ENCODE results near the gene PNLIPRP1.

PNLIPRP1 gene

GRCh38 chr10:116613471-116613870, 22.7 kb downstream of the PNLIPRP1 start:
- ChIA-PET POLR2A (no interaction called here), CTCF (interaction anchor here (0.7 kb wide), 3 partner anchors 69 to 173 kb away, joined by 3 to 5 read pairs (median 4); no protein-coding TSS in a partner anchor)
- TF ChIP-seq LEF1 (IDR thresholded peaks at IDR 0.05; ENCODE audit: borderline replicate concordance) (no peak), ELF4 (IDR thresholded peaks at IDR 0.05) (no peak), PKNOX1 (IDR thresholded peaks at IDR 0.05) (no peak), L3MBTL2 (conservative IDR thresholded peaks at IDR 0.05) (no peak), TARDBP (IDR thresholded peaks at IDR 0.05) (no peak), NFRKB (IDR thresholded peaks at IDR 0.05) (no peak), ZNF384 (IDR thresholded peaks at IDR 0.05) (no peak)
- DNase-seq (ENCODE audit: extremely low spot score), result no peak

- no peak for TF ChIP-seq ELF4 (IDR thresholded peaks at IDR 0.05)
- TF ChIP-seq PKNOX1 (IDR thresholded peaks at IDR 0.05), result no peak
- no peak for TF ChIP-seq CTBP1 (IDR thresholded peaks at IDR 0.05; ENCODE audit: borderline replicate concordance)
- no peak for TF ChIP-seq FOXM1 (IDR thresholded peaks at IDR 0.05; ENCODE audit: borderline replicate concordance)
- no peak for TF ChIP-seq L3MBTL2 (conservative IDR thresholded peaks at IDR 0.05)
- no peak for TF ChIP-seq BHLHE40 (IDR thresholded peaks at IDR 0.05; ENCODE audit: borderline replicate concordance)
- no peak for TF ChIP-seq SUZ12 (IDR thresholded peaks at IDR 0.05)
- no peak for TF ChIP-seq LEF1 (IDR thresholded peaks at IDR 0.05; ENCODE audit: borderline replicate concordance)
- TF ChIP-seq FOXK2 (IDR thresholded peaks at IDR 0.05), result no peak
- TF ChIP-seq ZNF384 (IDR thresholded peaks at IDR 0.05), result no peak
- no peak for TF ChIP-seq HDGF (IDR thresholded peaks at IDR 0.05; ENCODE audit: borderline replicate concordance)
- no peak for TF ChIP-seq SP1 (IDR thresholded peaks at IDR 0.05)
- DNase-seq (ENCODE audit: extremely low spot score), result no peak
- POLR2A ChIA-PET, result no interaction called here
- CTCF ChIA-PET, result no interaction called here
These were observed 24.0 kb downstream of the PNLIPRP1 start for GRCh38 chr10:116614796-116615195.

GRCh38 chr10:116615199-116615776, 24.5 kb downstream of the PNLIPRP1 start:
- CTCF ChIA-PET, result no interaction called here
- TF ChIP-seq ELF4 (IDR thresholded peaks at IDR 0.05) (no peak), L3MBTL2 (conservative IDR thresholded peaks at IDR 0.05) (no peak), TARDBP (IDR thresholded peaks at IDR 0.05) (no peak), FOXK2 (IDR thresholded peaks at IDR 0.05) (no peak), NFRKB (IDR thresholded peaks at IDR 0.05) (no peak), PKNOX1 (IDR thresholded peaks at IDR 0.05) (no peak), ARNT (IDR thresholded peaks at IDR 0.05) (no peak), FOXM1 (IDR thresholded peaks at IDR 0.05; ENCODE audit: borderline replicate concordance) (no peak), SP1 (IDR thresholded peaks at IDR 0.05) (no peak), CTBP1 (IDR thresholded peaks at IDR 0.05; ENCODE audit: borderline replicate concordance) (no peak), ZNF384 (IDR thresholded peaks at IDR 0.05) (no peak), FOXA1 (IDR thresholded peaks at IDR 0.05) (no peak), BHLHE40 (IDR thresholded peaks at IDR 0.05; ENCODE audit: borderline replicate concordance) (no peak), LEF1 (IDR thresholded peaks at IDR 0.05; ENCODE audit: borderline replicate concordance) (no peak), SUZ12 (IDR thresholded peaks at IDR 0.05) (no peak), HDGF (IDR thresholded peaks at IDR 0.05; ENCODE audit: borderline replicate concordance) (no peak)
- POLR2A ChIA-PET, result no interaction called here
- no peak for DNase-seq (ENCODE audit: extremely low spot score)

GRCh38 chr10:116620423-116621400, 30.0 kb downstream of the PNLIPRP1 start, which contains the start of gene PNLIPRP2:
Gene PNLIPRP2 (plus strand): TSS chr10:116620953.
- POLR2A ChIA-PET, result no interaction called here
- TF ChIP-seq ZNF384 (IDR thresholded peaks at IDR 0.05) (no peak), SUZ12 (IDR thresholded peaks at IDR 0.05) (no peak), SP1 (IDR thresholded peaks at IDR 0.05) (no peak), HDGF (IDR thresholded peaks at IDR 0.05; ENCODE audit: borderline replicate concordance) (no peak), ELF4 (IDR thresholded peaks at IDR 0.05) (no peak), FOXK2 (IDR thresholded peaks at IDR 0.05) (no peak), ARNT (IDR thresholded peaks at IDR 0.05) (no peak), TARDBP (IDR thresholded peaks at IDR 0.05) (no peak), NFRKB (IDR thresholded peaks at IDR 0.05) (no peak), BHLHE40 (IDR thresholded peaks at IDR 0.05; ENCODE audit: borderline replicate concordance) (no peak), FOXM1 (IDR thresholded peaks at IDR 0.05; ENCODE audit: borderline replicate concordance) (no peak), LEF1 (IDR thresholded peaks at IDR 0.05; ENCODE audit: borderline replicate concordance) (no peak), CTBP1 (IDR thresholded peaks at IDR 0.05; ENCODE audit: borderline replicate concordance) (no peak), FOXA1 (IDR thresholded peaks at IDR 0.05) (no peak), PKNOX1 (IDR thresholded peaks at IDR 0.05) (no peak), L3MBTL2 (conservative IDR thresholded peaks at IDR 0.05) (no peak)
- CTCF ChIA-PET, result no interaction called here
- DNase-seq (ENCODE audit: extremely low spot score), result peak; percentile 31

GRCh38 chr10:116621476-116621875, 30.7 kb downstream of the PNLIPRP1 start:
- ChIA-PET POLR2A (no interaction called here), CTCF (no interaction called here)
- DNase-seq (ENCODE audit: extremely low spot score), result no peak
- TF ChIP-seq ZNF384 (IDR thresholded peaks at IDR 0.05), result no peak
- no peak for TF ChIP-seq PKNOX1 (IDR thresholded peaks at IDR 0.05)
- TF ChIP-seq FOXK2 (IDR thresholded peaks at IDR 0.05), result no peak
- TF ChIP-seq BHLHE40 (IDR thresholded peaks at IDR 0.05; ENCODE audit: borderline replicate concordance), result no peak
- no peak for TF ChIP-seq L3MBTL2 (conservative IDR thresholded peaks at IDR 0.05)
- no peak for TF ChIP-seq ARNT (IDR thresholded peaks at IDR 0.05)
- TF ChIP-seq FOXA1 (IDR thresholded peaks at IDR 0.05), result no peak
- TF ChIP-seq NFRKB (IDR thresholded peaks at IDR 0.05), result no peak
- no peak for TF ChIP-seq HDGF (IDR thresholded peaks at IDR 0.05; ENCODE audit: borderline replicate concordance)
- no peak for TF ChIP-seq LEF1 (IDR thresholded peaks at IDR 0.05; ENCODE audit: borderline replicate concordance)
- no peak for TF ChIP-seq TARDBP (IDR thresholded peaks at IDR 0.05)
- TF ChIP-seq FOXM1 (IDR thresholded peaks at IDR 0.05; ENCODE audit: borderline replicate concordance), result no peak
- no peak for TF ChIP-seq ELF4 (IDR thresholded peaks at IDR 0.05)
- TF ChIP-seq SUZ12 (IDR thresholded peaks at IDR 0.05), result no peak
- TF ChIP-seq SP1 (IDR thresholded peaks at IDR 0.05), result no peak
- TF ChIP-seq CTBP1 (IDR thresholded peaks at IDR 0.05; ENCODE audit: borderline replicate concordance), result no peak
